Activated CD4-positive, alpha-beta T cell treated with anti-CD3 and anti-CD28 coated beads, Interleukin-2, Interleukin-6, amounts not matched to agents 100 ng/mL and 50 ng/mL, durations not matched to agents 16 hours and 8 hours (primary cell): ENCODE measurements around the gene B9D1.
A peak's percentile ranks its signal among the peaks of the same experiment; 100 is the strongest.

Experiments used
- DNase-seq: peaks from one replicate; pipeline ENCODE4 v3.0.0-alpha.2; 2020

B9D1 gene

DNA sequence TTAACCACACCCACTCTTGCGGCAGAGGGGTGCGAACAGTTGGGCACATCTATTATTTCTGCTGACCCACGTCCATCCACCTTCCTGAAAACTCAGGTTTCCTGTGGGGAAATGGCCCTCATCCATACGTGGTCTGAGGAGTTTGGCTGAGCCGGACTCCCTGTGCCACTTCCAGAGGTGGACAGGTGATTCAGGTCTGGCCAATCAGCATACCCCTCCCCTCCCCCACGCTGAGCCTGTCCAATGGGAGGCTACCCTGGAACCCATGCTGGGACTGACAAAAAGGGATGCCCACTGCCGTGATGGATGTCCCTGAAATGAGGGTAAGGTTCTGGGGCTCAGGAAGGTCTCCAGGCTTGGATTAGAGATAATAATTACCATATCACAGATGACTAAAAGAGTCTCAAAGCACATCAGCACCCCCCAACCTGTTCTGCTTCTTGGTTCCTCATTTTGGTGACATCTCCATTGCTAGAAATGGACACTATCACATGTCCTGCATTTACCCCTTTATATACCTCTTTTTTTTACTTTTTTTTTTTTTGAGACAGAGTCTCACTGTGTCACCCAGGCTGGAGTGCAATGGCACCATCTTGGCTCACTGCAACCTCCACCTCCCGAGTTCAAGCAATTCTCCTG lies 10.5 kb upstream of the B9D1 start:
- DNase-seq, result no peak

DNA sequence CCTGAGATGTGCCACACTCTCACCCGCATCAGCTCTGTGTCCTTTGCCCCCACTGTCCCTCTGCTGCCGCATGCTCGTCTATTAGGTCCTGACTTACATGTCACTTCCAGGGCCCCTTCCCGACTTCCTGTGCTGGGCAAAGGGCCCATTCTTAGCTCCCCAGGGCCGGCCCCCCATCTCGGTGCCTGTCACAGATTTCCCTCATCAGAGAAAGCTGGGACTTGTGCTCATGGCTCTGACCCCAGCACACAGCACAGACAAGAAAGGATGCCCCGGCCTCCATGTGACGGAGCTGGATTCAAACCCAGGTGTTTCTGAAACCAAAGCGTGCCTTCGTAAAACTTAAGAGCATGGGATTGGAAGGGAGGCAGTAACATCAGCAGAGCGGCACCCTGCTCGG lies 9.9 kb upstream of the B9D1 start:
- no peak for DNase-seq

DNA sequence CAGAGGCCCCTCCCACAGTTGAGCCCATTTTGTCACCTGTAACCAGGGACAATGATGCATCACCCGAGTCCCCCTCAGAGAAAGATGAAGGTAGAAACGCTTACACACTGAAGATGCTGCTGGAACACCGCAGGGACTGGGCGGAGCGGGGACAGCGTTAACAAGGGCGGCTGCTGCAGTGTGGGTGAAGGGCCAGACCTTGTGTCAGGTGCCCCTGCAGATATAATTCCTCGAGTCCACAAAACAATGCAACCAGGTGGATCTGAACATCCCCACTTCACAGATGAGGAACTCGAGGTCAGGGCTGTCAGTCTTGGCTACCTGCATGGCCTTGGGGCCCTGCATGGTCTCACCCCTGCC lies 9.5 kb upstream of the B9D1 start:
- DNase-seq, result no peak

DNA sequence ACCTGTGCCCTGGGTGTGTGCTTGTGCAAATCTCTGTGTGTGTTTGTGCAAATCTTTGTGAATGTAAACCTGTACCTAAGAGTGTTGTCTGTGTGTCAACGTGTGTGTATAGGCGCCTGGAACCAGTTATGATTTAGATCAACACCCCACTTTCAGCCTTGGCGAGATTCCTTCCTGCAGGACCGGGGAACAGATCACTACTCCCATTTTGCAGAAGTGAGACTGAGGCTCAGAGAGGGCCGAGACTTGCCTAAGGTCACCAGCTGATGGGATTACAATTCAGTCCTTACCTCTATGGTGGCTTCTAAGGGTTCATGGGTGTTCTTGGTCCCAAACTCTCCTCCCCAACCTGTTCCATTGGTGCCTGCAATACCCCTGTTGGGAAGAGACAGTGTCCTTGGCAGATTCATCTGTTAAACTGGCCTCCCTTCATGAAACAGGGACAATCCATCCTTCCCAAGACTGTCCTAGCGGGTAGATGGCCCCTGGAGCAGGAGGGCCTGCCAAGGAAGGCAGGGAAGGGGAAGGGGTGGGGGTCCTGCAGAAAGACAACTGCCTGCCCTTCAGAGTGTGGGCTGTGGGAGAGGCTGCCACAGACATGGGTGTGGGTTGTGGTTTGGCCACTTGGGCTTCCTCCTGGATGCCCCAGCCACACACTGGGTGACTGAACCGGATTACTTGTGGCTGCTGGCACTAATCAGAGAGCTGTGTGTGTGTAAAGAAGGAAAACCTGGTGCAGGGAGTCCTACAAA lies 8.9 kb upstream of the B9D1 start:
- DNase-seq, result no peak

DNA sequence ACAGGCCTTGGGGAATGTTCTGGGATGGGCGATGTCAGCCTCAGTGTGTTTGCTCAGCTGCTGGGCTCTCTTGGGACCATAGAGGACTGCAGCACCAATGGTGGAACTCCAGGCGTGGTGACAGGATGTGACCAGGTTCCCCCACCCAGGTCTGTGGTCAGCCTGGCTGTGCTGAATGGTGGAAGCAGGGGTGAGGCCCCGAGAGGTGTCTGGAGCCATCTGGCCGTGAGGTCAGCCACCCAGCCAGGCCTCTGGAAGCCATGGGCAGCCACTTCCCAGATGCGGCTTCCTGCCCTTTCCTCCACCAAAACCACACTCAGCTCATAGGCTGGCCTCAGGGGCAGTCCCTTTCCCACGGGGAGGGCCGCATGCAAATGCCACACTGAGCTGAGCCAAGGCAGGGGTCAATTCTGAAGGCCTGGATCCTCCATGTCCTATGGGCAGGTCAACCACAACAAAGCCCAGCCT lies 8.0 kb upstream of the B9D1 start:
- peak; percentile 26 for DNase-seq

DNA sequence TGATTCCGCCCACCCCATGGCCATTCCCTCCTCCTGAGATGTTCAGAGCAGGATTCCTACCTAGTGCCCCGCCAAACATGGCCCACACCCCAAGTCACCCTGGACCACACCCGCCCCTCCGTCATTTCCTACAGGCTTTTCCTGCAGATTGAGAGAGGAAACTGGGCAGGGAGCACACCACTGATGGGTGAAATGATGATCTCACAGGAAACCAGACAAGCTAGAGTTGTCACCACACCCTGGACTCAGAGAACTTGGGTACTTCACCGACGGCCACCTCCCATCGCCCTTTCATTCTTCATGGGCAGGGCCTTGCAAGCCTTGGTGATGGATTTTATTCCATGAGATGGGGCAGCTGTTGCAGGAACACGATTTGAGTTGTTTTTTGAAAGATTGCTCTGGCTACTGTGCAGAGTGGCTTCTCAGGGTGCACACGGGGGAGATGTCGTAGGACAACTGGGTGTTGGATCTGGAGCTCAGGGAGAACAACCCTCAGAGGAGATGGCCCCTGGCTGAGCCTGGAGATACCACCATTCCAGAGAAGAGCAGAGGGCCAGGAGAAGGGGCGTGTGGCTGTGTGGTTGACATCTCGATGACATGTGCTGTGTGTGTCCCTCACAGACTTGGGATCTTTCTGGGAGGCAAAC lies 7.4 kb upstream of the B9D1 start:
- peak; percentile 51 for DNase-seq

DNA sequence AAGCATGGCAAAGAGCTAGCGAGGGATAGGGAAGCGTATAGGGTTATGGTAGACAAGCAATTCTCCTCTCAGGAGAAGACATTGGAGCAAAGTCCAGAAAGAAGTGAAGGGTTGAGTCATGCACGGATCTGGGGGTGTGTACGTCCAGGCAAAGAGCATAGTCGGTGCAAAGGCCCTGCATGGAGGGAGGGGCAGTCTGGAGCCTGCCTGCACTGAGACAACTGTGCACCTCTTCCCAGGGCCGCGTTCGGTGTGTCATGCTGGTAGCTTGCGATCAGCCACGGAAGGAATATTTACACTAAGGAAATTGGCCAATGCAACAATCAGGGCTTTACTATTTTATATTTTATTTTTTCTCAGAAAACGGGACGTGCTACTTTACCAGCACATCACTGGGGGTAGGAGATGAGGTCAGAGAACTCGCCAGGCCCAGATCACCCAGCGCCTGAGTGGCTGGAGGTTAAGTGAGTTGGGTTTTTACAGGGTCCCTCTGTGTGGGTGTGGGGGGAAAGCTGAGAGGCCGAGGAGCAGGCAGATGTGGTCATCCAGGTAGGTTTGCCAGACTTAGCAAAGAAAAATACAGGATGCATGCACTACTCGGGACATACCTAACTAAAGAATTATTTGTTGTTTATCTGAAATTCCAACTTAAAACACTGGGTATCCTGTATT lies 6.7 kb upstream of the B9D1 start:
- DNase-seq, result no peak

DNA sequence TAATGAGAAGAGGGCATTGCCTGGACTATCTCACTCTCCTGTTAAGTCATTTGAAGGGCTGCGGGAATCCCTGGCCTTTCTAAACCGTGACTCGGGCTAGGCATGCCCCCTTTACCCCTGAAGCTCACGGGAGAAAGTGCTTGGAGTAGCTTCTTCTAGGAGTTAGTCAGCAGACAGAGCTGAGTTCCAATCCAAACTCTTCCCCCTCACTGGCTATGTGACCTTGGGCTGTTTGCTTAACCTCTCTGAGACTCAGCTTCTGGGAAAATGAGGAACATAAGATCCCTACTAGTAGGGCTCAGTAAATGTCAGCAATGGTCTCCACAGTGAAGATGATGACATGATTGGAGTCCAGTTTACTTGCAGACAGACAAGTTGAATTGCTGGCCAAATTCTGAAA lies 5.7 kb upstream of the B9D1 start:
- no peak for DNase-seq

DNA sequence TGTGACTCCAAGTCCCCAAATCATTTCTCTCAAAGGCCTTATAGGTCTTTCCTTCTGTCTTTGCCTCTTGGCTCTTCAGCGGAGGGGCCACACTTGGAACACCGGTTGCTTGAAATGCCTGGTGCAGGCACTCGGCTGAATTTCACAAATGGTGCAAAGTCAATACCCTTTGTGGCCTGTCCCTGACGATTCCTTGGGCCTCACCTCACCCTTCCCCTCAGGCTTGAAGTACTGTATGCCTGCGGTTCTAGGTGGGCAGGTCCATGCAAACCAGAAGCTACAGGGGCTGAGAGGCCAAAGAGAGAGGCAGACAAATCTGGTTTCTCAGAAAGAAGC lies 4.1 kb upstream of the B9D1 start:
- DNase-seq, result no peak

DNA sequence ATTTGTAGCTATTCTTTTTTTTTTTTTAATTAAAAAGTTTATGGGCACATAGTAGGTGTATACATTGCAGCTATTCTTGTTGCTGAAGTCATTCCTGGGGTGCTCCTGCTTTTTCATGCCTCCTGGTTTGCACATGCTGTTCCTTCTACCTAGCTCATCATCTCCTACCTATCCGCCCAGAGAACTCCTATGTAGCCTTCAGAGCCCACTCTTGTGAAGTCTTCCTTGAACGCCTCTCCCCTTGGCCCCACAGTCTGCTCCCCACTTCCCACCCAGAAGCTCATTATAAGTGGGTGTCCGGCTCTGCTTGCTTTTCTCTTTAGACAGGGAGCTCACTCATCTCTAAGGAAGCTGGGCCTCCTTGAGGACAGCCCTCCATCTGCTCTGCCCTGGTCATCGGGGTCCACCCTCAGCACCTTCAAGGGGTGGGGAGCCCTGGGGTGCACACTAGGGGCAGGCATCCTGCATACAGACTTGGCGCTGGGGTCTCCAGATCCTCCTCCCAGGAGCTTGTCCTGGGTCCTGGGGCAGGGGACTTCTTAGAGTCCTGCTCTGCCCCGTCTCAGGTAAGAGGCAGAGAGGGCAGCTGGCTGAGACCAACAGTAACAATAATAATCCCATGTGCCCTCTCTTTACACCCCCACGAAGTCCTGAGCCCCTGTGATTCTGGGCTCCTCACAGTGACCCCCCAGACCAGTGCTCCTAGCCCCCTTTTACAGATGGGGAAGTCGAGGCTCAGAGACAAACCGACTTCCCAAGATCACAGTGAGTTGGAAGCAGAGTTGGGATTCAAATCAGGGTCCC lies 3.5 kb upstream of the B9D1 start:
- DNase-seq, result no peak

DNA sequence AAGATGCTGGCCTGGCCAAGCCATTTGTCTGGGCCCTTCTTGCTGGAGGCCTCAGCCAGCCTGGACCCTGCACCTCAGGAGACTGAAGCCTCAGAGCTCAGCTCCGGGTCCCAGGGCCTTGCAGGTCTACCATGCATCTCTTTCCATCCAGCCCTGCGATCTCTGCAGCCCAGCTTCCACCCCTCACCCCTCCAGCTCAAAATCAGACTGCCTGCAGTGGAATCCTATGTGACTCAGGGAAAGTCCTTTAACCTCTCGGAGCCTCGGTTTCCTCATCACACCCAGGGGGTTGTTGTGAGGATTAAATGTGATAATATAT lies 2.9 kb upstream of the B9D1 start:
- no peak for DNase-seq

DNA sequence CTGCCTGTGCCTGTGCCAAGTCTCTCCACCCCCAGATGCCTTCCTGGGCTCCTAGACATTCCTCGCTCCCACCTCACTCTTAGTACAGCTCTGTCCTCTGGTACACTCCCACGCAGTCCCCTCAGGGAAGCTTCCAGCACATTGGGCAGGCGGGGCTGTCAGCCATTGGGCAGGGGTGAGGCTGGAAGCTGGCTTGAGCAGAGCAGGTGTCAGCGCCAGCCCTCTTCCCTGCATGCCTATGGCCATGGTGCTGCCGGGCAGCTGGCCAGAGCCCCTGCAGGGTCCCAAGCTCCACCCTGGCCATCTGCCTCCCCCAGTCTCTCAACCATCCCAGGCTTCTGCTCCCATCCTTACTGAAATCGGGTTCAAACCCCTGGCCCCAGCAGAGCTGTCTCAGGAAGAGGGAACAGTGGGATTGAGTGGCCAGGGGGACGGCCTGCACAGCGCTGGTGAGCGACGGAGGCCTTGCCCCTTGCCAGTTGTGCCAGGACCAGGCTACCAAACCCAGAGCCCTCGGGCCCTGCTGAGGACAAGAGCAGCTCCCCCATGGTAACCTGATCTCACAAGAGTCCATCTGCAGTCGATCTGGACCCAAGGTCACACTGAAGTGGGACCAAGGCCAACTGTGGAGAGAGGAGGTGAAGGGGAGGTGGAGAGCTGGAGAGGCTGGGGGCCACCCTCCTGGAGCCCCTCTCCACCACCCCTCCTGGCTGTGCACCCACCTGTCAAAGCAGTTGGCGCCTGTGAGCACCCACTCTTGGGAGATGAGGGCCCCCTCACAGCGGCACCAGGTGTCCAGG lies 2.4 kb upstream of the B9D1 start:
- no peak for DNase-seq

DNA sequence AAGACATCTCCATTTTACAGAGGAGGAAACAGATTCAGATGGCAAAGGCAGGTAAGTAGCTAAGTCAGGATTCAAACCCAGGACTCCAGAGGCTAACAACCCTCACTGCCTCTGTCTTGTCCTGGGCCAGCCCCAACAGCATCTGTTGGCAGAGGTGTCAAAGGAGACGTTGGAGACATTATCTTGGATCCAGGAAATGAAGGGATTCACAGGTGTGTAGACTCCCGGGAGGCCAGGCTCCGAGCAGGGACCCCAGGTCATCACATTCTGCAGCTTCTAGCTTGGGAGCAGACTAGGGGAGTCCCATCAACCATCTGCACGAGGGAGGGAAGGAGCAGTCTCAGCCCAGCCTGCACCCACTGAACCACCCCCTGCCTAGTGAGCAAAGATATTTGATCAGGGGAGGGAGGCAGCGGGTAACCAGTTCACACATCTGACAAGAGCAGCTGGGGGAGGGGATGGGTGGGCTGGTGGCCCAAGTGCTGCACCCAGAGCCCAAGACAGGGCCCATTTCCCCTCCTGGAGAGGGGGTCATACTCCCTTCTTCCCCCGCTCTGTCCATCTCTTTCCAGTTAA lies 1.0 kb upstream of the B9D1 start:
- no peak for DNase-seq

DNA sequence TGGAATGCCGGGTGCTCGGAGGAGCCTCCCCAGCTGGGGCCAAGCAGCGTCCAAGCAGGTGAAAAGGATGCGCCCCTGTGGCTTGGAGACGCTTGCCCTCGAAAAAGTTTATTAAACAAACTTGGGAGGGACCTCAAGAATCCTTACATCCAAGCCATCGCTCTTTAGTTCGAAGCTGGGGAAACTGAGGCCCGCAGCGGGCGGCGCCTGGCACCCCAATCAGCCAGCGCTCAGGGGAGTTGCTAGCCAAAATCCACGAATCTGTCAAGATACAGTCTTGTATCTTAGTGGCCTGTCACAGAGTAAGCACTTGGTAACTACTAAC lies 553 bp upstream of the B9D1 start:
- no peak for DNase-seq

DNA sequence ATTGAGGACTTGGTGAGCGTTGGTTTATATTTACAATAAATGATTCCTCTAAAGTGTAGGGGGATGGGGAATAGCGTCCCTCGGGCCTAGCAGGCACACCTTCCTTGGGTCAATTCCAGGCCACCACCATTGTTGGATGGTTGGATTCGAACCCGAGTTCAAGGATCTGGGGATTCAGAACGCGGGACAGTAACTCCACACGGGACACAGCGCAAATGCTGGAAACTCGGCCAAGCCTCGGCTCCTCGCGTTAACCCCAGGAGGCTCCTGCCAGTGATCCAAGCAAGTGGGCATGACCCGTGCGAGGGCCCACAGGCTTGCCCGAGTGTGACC lies 613 bp downstream of the B9D1 start:
- no peak for DNase-seq

DNA sequence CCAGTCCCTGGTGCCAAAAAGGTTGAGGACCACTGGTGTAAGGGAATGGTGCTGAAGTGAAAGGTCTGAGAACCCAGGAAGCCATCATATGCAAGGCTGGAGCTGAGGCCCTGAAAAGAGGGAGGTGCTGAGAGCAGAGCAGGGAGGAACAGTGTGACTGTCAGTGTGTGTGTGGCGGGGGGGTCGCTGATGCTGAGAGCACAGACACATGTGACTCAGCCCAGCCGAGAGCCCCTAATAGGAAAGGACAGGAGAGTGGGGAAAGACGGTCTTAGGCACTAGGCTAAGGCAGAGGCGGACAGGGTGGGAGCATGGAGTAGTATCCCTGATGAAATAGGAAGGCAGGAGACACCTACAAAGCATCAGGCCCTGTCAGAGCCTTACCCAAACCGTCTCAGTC lies 1.2 kb downstream of the B9D1 start:
- DNase-seq, result no peak

DNA sequence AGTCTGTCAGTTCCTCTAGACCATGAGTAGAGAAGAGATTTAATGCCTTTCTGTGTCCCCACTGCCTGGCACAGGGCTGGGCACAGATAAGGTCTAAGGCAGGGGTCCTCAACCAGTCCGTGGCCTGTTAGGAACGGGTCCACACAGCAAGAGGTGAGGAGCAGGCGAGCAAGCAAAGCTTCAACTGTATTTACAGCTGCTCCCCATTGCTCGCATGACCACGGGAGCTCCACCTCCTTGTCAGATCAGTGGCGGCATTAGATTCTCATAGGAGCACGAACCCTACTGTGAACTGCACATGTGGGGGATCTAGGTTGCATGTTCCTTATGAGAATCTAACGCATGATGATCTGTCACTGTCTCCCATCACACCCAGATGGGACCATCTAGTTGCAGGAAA lies 1.8 kb downstream of the B9D1 start:
- no peak for DNase-seq

DNA sequence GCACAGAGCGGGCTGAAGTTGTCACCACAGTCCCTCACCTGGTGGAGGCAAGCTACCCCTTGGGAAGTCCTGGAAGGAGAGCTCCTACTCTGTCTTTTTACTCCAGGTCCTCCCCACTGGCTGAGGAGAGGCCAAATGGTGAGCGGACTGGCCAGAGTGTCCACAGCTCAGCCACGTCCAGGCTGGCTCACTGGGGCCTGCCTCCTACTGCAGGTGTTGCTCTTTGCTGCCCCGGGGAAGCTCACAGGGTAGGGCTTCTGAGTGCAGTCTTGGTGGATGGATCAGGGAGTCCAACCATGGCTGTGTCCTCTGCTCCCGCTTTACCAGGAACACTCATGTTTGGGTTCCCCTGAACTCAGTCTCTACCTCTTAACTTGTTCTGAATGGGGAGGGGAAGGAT lies 2.7 kb downstream of the B9D1 start:
- no peak for DNase-seq

DNA sequence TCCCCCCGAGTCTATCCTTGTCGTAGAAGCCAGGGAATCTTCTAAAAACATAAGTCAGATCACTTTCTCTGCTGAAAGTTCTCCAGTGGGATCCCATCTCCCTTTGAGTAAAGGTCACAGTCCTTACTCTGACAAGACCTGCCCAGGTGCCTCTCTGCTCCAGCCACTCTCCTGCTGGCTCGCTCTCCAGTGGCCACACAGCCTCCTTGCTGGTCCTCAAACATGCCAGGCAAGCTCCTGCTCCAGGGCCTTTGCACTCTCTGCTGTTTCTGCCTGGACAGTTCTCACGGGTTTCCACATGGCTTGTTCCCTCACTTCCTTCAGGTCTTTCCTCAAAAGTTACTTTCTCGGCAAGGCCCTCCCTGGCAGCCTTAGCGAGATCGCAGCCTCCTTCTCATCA lies 3.4 kb downstream of the B9D1 start:
- no peak for DNase-seq

DNA sequence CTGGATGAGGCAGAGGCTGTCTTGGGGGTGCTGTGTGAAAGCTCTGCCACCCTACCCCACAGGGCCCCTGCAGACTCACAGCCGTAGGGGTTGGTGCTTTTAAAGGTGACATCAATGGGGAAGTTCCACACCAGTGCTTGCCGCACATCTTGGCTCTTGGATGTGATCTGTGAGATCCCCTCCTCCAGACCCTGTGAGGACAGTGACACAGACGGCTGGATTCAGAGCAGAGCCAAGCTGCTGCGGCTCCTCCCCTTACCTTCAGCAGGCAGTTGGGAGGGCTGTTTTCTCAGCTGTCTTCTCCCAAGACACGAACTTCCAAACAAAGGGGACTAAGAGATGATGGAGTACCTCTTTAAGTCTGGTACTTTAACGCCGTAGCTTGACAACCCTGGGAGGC lies 4.8 kb downstream of the B9D1 start:
- no peak for DNase-seq

DNA sequence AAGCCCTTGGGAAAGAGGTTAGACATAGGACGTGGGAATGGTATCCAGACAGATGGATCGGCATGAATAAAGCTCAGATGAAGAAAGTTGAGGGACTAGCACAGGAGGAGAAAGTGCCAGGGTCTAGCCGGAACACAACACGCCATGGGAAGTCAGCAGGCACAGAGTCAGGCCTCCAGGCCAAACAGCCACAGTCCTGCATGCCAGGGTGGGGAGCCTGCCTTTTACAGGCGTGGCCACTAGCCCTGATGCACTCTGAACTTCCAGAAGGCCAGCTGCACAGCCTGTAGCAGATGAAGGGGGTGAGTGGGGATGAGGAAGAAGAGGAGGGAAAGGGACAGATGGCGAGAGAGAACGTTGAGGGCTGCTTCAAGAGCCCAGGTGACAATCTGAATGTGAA lies 5.2 kb downstream of the B9D1 start:
- no peak for DNase-seq

DNA sequence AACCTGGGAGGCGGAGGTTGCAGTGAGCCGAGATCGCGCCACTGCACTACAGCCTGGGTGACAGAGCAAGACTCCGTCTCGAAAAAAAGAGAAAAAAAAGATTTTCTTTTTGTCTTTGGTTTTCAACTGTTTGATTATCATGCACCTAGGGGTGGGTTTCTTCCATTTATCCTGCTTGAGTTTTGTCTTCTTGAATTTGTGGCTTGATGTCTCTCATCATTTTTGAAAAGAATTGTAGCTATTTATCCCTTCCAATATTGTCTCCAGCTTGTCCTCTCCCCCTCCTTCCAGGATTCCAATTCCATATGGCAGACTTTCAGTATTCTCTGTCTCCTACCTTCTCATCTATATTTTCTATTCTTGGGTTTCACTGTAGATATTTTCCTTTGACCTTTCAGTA lies 7.8 kb downstream of the B9D1 start:
- DNase-seq, result no peak
